GM12873 (cell line): ENCODE measurements around the gene KRCC1.

Experiments
- TF ChIP-seq, protein P1 (sequence below): IDR thresholded peaks from 2 replicates; pipeline ENCODE4 v1.5.1; 2012; ENCODE audit warnings: low read depth, mild to moderate bottlenecking, moderate library complexity, low read length, control low read depth; ENCODE audit not compliant: insufficient read depth; ENCODE audit errors: missing control alignments

Gene KRCC1

GRCh38 chr2:88077080-88077479 lies 21.5 kb upstream of the KRCC1 start:
- TF ChIP-seq, protein P1, sequence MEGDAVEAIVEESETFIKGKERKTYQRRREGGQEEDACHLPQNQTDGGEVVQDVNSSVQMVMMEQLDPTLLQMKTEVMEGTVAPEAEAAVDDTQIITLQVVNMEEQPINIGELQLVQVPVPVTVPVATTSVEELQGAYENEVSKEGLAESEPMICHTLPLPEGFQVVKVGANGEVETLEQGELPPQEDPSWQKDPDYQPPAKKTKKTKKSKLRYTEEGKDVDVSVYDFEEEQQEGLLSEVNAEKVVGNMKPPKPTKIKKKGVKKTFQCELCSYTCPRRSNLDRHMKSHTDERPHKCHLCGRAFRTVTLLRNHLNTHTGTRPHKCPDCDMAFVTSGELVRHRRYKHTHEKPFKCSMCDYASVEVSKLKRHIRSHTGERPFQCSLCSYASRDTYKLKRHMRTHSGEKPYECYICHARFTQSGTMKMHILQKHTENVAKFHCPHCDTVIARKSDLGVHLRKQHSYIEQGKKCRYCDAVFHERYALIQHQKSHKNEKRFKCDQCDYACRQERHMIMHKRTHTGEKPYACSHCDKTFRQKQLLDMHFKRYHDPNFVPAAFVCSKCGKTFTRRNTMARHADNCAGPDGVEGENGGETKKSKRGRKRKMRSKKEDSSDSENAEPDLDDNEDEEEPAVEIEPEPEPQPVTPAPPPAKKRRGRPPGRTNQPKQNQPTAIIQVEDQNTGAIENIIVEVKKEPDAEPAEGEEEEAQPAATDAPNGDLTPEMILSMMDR, result no peak

- TF ChIP-seq, protein P1, result no peak
Measured at GRCh38 chr2:88074854-88075292, 19.3 kb upstream of the KRCC1 start.

DNA sequence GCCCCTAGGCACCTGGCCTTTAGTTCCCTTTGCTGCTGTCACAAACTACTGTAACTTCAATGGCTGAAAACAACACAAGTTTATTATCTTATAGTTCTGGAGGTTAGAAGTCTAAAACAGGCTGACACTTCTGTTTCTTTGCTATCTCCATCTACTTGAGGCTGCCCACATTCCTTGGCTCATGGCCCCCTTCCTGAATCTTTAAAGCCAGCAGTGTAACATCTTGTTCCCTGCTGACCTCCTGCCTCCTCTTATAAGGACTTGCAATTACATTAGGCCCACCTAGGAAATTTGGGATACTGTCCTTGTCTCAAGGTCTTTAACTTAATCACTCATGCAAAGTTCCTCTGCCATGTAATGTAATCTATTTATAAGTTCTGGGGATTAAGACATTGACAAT lies 18.6 kb upstream of the KRCC1 start:
- TF ChIP-seq, protein P1, result no peak

GRCh38 chr2:88071365-88071764 lies 15.8 kb upstream of the KRCC1 start:
- TF ChIP-seq, protein P1, result no peak

GRCh38 chr2:88070055-88070454 lies 14.5 kb upstream of the KRCC1 start:
- TF ChIP-seq, protein P1, result no peak

DNA sequence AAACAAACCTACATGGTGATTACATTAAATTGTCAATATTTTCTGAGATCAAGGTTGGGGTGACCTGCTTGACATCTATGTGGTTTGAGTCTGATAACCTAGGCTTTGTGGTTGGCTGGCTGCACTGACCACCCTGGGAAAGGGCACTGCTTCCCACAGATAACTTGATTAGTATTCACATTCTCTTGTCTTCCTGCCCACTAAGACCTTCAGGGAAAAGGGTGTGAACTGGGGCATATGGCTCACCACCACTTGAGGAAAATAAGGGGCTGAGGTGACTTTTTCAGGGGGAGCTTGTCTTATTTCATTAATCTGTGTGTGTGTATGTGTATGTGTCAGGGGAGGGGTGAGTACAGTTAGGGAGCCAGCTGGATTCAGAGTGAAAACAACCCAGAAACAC lies 13.5 kb upstream of the KRCC1 start:
- TF ChIP-seq, protein P1, result no peak

- TF ChIP-seq, protein P1, result no peak
Measured at GRCh38 chr2:88068044-88068443, 12.5 kb upstream of the KRCC1 start.
